Measurements from ENCODE around the gene TRMU. TPM values are rescaled to one million over a fixed set of nuclear protein-coding genes. Genes with fewer than 3 reads are reported as not detected.
A peak's percentile ranks its signal among the peaks of the same experiment; 100 is the strongest.

TRMU gene
- total RNA-seq, 2 experiments from 2014 or later = 66.8 to 71.7 TPM

- Mint-ChIP-seq H3K4me1 (no peaks in the 10 kb centered on the region), H3K9me3 (no peaks in the 10 kb centered on the region), H3K27me3 (no peaks in the 10 kb centered on the region), H3K4me3 (no peak overlapping the region), H3K27ac (no peak overlapping the region), H3K36me3 (ENCODE audit: low read depth) (peaks cover 62% of the 10 kb centered on the region)
- POLR2A ChIA-PET = interaction anchor here (0.6 kb wide), 1 partner anchor 279 kb away, joined by 3 read pairs; no protein-coding TSS in a partner anchor
- no peak for DNase-seq
- CTCF ChIA-PET = interaction anchor here (0.7 kb wide), 1 partner anchor 19 kb away, joined by 4 read pairs; no protein-coding TSS in a partner anchor
These were observed 13.7 kb downstream of the TRMU start for GRCh38 chr22:46349238-46349637.

- H3K27ac Mint-ChIP-seq = no peak overlapping the region
- H3K27me3 Mint-ChIP-seq = no peaks in the 10 kb centered on the region
- peaks cover 57% of the 10 kb centered on the region for H3K36me3 Mint-ChIP-seq (ENCODE audit: low read depth)
- ChIA-PET CTCF (interaction anchor here (0.7 kb wide), 1 partner anchor 18 kb away, joined by 4 read pairs; no protein-coding TSS in a partner anchor), POLR2A (interaction anchor here (0.6 kb wide), 1 partner anchor 279 kb away, joined by 3 read pairs; no protein-coding TSS in a partner anchor)
- no peak overlapping the region for H3K4me3 Mint-ChIP-seq
- no peaks in the 10 kb centered on the region for H3K4me1 Mint-ChIP-seq
- H3K9me3 Mint-ChIP-seq = no peaks in the 10 kb centered on the region
- no peak for DNase-seq
These were observed 14.2 kb downstream of the TRMU start for GRCh38 chr22:46349681-46350080.

GRCh38 chr22:46350121-46350520 lies 14.6 kb downstream of the TRMU start:
- no peak for DNase-seq
- POLR2A ChIA-PET = no interaction called here
- CTCF ChIA-PET = no interaction called here
- H3K4me1 Mint-ChIP-seq = no peaks in the 10 kb centered on the region
- H3K27ac Mint-ChIP-seq = no peak overlapping the region
- no peak overlapping the region for H3K4me3 Mint-ChIP-seq
- H3K27me3 Mint-ChIP-seq = no peaks in the 10 kb centered on the region
- peaks cover 56% of the 10 kb centered on the region for H3K36me3 Mint-ChIP-seq (ENCODE audit: low read depth)
- H3K9me3 Mint-ChIP-seq = no peaks in the 10 kb centered on the region

GRCh38 chr22:46350646-46351045 lies 15.1 kb downstream of the TRMU start:
- Mint-ChIP-seq H3K36me3 (ENCODE audit: low read depth) (peaks cover 58% of the 10 kb centered on the region), H3K4me1 (no peaks in the 10 kb centered on the region), H3K27ac (no peak overlapping the region), H3K4me3 (no peak overlapping the region), H3K9me3 (no peaks in the 10 kb centered on the region), H3K27me3 (no peaks in the 10 kb centered on the region)
- CTCF ChIA-PET = no interaction called here
- POLR2A ChIA-PET = no interaction called here
- no peak for DNase-seq

- Mint-ChIP-seq H3K9me3 (no peaks in the 10 kb centered on the region), H3K4me3 (no peak overlapping the region), H3K27ac (no peak overlapping the region), H3K4me1 (no peaks in the 10 kb centered on the region), H3K36me3 (ENCODE audit: low read depth) (peaks cover 52% of the 10 kb centered on the region), H3K27me3 (no peaks in the 10 kb centered on the region)
- no peak for DNase-seq
- ChIA-PET CTCF (interaction anchor here (1.0 kb wide), 1 partner anchor 16 kb away, joined by 4 read pairs; no protein-coding TSS in a partner anchor), POLR2A (no interaction called here)
These were observed 15.7 kb downstream of the TRMU start for GRCh38 chr22:46351131-46351735.

- DNase-seq = no peak
- peaks cover 47% of the 10 kb centered on the region for H3K36me3 Mint-ChIP-seq (ENCODE audit: low read depth)
- ChIA-PET POLR2A (no interaction called here), CTCF (interaction anchor here (1.0 kb wide), 1 partner anchor 16 kb away, joined by 4 read pairs; no protein-coding TSS in a partner anchor)
- H3K4me3 Mint-ChIP-seq = no peak overlapping the region
- no peaks in the 10 kb centered on the region for H3K4me1 Mint-ChIP-seq
- no peaks in the 10 kb centered on the region for H3K9me3 Mint-ChIP-seq
- H3K27me3 Mint-ChIP-seq = no peaks in the 10 kb centered on the region
- no peak overlapping the region for H3K27ac Mint-ChIP-seq
These were observed 16.3 kb downstream of the TRMU start for GRCh38 chr22:46351767-46352166.

GRCh38 chr22:46352276-46352675 lies 16.8 kb downstream of the TRMU start:
- H3K36me3 Mint-ChIP-seq (ENCODE audit: low read depth) = peaks cover 45% of the 10 kb centered on the region
- no peaks in the 10 kb centered on the region for H3K27me3 Mint-ChIP-seq
- ChIA-PET POLR2A (no interaction called here), CTCF (no interaction called here)
- DNase-seq = no peak
- no peaks in the 10 kb centered on the region for H3K9me3 Mint-ChIP-seq
- H3K27ac Mint-ChIP-seq = no peak overlapping the region
- no peaks in the 10 kb centered on the region for H3K4me1 Mint-ChIP-seq
- H3K4me3 Mint-ChIP-seq = no peak overlapping the region

GRCh38 chr22:46352691-46353386 lies 17.3 kb downstream of the TRMU start:
- peaks cover 45% of the 10 kb centered on the region for H3K36me3 Mint-ChIP-seq (ENCODE audit: low read depth)
- POLR2A ChIA-PET = no interaction called here
- H3K27ac Mint-ChIP-seq = no peak overlapping the region
- H3K9me3 Mint-ChIP-seq = no peaks in the 10 kb centered on the region
- CTCF ChIA-PET = no interaction called here
- H3K4me1 Mint-ChIP-seq = no peaks in the 10 kb centered on the region
- no peak for DNase-seq
- no peaks in the 10 kb centered on the region for H3K27me3 Mint-ChIP-seq
- H3K4me3 Mint-ChIP-seq = no peak overlapping the region

- H3K27me3 Mint-ChIP-seq = no peaks in the 10 kb centered on the region
- no peak for DNase-seq
- POLR2A ChIA-PET = no interaction called here
- no peak overlapping the region for H3K4me3 Mint-ChIP-seq
- H3K27ac Mint-ChIP-seq = no peak overlapping the region
- CTCF ChIA-PET = interaction anchor here (1.2 kb wide), 1 partner anchor 14 kb away, joined by 3 read pairs; no protein-coding TSS in a partner anchor
- H3K4me1 Mint-ChIP-seq = no peaks in the 10 kb centered on the region
- peaks cover 39% of the 10 kb centered on the region for H3K36me3 Mint-ChIP-seq (ENCODE audit: low read depth)
- H3K9me3 Mint-ChIP-seq = no peaks in the 10 kb centered on the region
These were observed 18.1 kb downstream of the TRMU start for GRCh38 chr22:46353483-46354105.

- no peak for DNase-seq
- POLR2A ChIA-PET = no interaction called here
- Mint-ChIP-seq H3K27me3 (no peaks in the 10 kb centered on the region), H3K9me3 (no peaks in the 10 kb centered on the region), H3K4me3 (no peak overlapping the region), H3K36me3 (ENCODE audit: low read depth) (peaks cover 35% of the 10 kb centered on the region), H3K4me1 (no peaks in the 10 kb centered on the region), H3K27ac (no peak overlapping the region)
- CTCF ChIA-PET = interaction anchor here (0.6 to 1.2 kb wide), 2 partner anchors 13 to 189 kb away, joined by 3 read pairs; no protein-coding TSS in a partner anchor
These were observed 18.9 kb downstream of the TRMU start for GRCh38 chr22:46354176-46354992.

GRCh38 chr22:46354993-46355305 lies 19.4 kb downstream of the TRMU start:
- Mint-ChIP-seq H3K4me3 (no peak overlapping the region), H3K4me1 (no peaks in the 10 kb centered on the region), H3K27ac (no peak overlapping the region), H3K36me3 (ENCODE audit: low read depth) (peaks cover 31% of the 10 kb centered on the region), H3K27me3 (no peaks in the 10 kb centered on the region), H3K9me3 (no peaks in the 10 kb centered on the region)
- CTCF ChIA-PET = interaction anchor here (0.6 to 1.2 kb wide), 3 partner anchors 13 to 188 kb away, joined by 3 to 5 read pairs (median 3); no protein-coding TSS in a partner anchor
- POLR2A ChIA-PET = no interaction called here
- no peak for DNase-seq

- H3K27me3 Mint-ChIP-seq = no peaks in the 10 kb centered on the region
- CTCF ChIA-PET = interaction anchor here (0.6 to 1.0 kb wide), 2 partner anchors 49 to 188 kb away, joined by 3 to 5 read pairs; no protein-coding TSS in a partner anchor
- H3K4me3 Mint-ChIP-seq = no peak overlapping the region
- H3K9me3 Mint-ChIP-seq = no peaks in the 10 kb centered on the region
- H3K4me1 Mint-ChIP-seq = no peaks in the 10 kb centered on the region
- peak; percentile 59 for DNase-seq
- H3K36me3 Mint-ChIP-seq (ENCODE audit: low read depth) = peaks cover 28% of the 10 kb centered on the region
- H3K27ac Mint-ChIP-seq = no peak overlapping the region
- POLR2A ChIA-PET = interaction anchor here (1.1 kb wide), 1 partner anchor 9 kb away, joined by 3 read pairs; no protein-coding TSS in a partner anchor
These were observed 20.0 kb downstream of the TRMU start for GRCh38 chr22:46355369-46355995.
